NCI-H460 (cell line): Measurements from ENCODE around the gene TNS3. TPM values are rescaled to one million over a fixed set of nuclear protein-coding genes. Genes with fewer than 3 reads are reported as not detected.

Experiments
- DNase-seq: peaks from one replicate; pipeline ENCODE4 v3.0.0-alpha.2; 2016; ENCODE audit warnings: low read depth; ENCODE audit errors: extremely low read depth
- total RNA-seq: library from RNA; depleted of rRNA; stranded (reverse); fragments of >200 nt; shearing (Covaris generic); gene quantifications from 2 replicates; pipeline ENCODE4 v1.2.3, GENCODE V29; 2014

Gene TNS3
- total RNA-seq, 1 experiment from 2014 or later, result 20.0 TPM

DNA sequence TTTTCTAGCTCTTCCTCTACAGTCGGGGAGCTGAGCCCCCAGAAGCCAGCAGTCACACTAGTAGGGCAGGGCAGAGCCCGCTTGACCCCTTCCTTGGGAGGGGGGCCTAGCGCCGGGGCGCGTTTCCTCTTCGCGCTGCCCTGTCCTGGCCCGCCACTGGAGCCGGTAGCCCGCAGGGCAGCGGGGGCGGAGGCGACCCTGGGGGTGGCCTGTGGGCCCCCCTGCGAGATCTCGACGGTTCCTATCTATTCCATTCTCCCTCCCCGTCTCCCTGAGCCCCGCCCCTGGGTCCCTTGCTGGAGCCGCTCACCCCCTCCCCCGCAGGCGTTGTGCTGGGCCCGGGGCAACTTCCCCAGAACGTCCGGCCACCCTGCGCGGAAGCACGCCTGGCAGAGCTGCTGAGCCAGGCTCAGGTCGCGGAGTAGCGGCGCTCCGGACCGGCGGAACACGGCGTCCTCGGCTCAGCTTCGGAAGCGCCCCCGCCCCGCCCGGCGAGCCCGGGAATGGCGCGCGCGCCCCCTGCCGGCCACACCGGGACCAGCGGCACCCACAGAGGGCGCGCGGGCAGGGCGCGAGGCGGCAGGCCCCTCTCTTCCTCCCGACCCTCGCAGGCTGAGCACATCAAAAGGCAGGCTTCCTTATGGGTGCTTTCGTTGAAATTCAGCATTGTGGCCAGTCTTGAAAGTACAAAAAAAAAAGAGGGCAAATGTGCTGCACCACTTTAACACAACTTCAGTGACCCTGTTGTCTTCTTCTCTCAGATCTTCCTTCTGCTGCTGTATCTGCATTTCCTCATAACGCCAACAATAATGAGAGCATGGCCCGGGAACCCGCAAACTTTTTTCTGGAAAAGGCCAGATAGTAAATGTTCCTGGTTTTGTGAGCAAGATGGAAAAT lies 327.6 kb downstream of the TNS3 start:
- peak; percentile 37 for DNase-seq

- DNase-seq, result no peak
Observed at GRCh38 chr7:47253650-47254080, 328.2 kb downstream of the TNS3 start.

DNA sequence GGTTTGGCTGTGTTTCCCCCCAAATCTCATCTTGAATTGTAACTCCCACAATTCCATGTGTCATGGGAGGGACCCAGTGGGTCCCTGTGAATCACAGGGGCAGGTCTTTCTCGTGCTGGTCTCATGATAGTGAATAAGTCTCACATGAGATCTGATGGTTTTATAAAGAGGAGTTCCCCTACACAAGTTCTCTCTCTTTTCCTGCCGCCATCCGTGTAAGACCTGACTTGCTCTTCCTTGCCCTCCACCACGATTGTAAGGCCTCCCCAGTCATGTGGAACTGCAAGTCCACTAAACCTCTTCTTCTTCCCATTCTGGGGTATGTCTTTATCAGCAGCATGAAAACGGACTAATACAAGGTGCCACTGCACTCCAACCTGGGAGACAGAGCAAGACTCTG lies 329.2 kb downstream of the TNS3 start:
- DNase-seq, result no peak

DNA sequence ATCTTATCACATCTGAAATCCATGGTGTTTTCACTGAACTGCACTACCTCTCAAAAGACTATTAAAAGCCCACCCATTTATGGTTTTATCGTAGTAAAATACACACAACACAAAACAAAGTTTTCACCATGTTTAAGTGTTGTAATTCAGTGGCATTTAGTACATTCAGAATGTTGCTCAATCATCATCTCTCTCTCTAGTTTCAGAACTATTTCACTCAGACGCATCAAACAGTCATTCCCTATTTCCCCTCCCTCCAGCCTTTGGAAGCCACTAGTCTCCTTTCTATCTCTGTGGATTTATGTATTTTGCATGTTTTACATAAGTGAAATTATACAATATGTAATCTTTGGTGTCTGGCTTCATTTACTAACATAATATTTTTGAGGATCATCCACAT lies 332.6 kb downstream of the TNS3 start:
- no peak for DNase-seq

GRCh38 chr7:47248797-47249196 lies 333.1 kb downstream of the TNS3 start:
- no peak for DNase-seq

- DNase-seq, result no peak
Observed at GRCh38 chr7:47247132-47247531, 334.8 kb downstream of the TNS3 start.

DNA sequence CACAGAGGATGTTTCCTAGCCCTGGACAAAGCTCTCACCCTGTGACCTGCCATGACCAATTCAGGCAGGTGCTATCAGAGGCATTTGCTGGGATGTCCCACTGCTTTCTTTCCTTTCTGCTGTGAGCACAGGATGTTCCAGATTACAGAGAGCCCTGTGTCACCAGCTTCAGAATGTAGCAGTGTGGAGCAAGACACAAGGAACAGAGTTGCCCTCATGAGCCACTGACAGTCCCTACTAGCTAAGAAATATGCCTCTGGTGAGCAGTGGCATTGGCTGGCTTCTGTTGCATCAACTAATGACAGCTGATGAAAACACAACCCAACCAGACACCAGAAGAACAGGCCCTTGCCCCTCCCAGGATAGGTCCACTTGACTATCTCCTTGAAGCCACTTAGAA lies 337.2 kb downstream of the TNS3 start:
- no peak for DNase-seq

- no peak for DNase-seq
Observed at GRCh38 chr7:47241112-47242065, 340.5 kb downstream of the TNS3 start.

- DNase-seq, result no peak
Observed at GRCh38 chr7:47239931-47240421, 341.9 kb downstream of the TNS3 start.

DNA sequence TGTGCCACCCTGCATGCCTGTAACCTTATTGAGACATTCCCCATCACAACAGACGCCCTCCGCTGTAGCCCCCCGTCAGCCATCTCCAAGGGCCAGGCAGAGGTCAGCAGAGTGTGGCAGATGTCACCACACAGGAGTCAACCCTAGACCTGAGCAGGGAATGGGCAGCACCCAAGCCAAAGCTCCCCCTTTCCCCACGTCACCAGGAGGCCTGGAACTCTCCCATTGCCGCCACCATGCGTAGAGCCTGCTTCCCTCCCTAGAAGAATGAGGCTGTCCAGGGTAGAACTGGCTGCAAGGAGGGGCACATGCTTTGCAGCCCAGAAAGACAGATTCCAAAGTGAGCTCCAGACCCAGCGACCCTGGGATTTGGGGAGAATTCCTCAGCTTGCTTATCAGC lies 342.9 kb downstream of the TNS3 start:
- DNase-seq, result no peak

GRCh38 chr7:47236480-47237129 lies 345.3 kb downstream of the TNS3 start:
- DNase-seq, result no peak

GRCh38 chr7:47233996-47234395 lies 347.9 kb downstream of the TNS3 start:
- no peak for DNase-seq

- no peak for DNase-seq
Observed at GRCh38 chr7:47232751-47233412, 349.0 kb downstream of the TNS3 start.

DNA sequence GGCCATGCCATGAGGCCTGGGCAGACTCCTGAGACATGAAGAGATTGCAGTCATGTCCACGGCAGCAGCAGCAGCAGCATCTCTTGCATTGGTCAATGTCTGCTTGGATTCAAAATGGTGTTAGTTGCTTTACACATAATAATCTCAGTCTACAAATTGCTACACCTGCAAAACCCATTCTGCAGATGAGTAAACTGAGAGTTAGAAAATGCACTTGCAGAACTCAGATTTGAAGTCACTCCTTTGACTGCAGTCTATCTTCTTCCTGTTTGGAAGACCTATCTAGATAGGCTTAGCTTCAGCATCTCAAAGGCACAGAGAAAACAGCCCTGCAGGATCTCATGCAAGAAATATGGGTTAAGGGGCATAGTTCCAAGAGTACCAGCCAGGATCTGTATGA lies 350.3 kb downstream of the TNS3 start:
- no peak for DNase-seq

DNA sequence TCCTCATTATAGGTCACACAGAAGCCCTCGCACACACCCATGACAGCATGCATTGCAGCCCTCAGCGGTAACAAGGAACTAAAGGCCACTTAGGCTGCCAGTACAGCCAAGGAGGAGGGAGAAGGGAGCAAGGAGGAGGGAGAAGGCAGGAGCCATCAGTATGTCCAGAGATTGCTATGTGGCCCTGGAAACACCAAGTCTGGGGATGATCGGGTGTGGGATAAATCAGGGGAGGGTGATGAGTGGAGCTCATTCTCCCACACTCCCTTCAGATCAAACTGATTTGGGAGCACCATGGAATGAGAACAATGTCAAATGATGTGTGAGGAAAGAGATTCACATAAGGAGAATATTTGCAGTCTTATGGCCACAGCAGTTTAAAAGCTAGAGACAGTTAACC lies 350.9 kb downstream of the TNS3 start:
- no peak for DNase-seq

DNA sequence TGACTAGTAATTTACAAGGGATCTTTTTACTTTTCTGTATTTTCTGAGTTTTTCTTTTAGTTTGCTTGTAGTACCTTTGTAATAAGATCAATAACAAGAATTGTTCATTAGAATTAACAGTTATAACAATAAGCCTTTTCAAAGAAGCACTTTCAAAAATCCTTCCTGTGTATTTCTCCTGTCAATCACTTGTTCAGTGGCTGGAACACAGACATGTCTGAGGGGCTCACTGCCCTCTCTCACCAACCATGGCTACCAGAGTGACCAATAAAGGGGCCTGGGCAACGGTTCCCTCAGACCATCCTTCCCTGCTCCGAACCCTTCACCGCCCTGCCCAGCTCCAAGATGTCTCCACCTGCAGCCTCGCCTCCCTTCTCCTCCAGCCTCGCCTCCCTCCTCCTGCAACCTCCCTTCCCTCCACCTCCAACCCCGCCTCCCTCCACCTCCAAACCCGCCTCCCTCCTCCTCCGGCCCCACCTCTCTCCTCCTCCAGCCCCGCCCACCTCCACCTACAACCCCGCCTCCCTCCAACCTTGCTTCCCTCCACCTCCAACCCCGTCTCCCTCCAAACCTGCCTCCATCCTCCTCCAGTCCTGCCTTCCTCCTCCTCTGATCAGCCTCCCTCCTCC lies 353.4 kb downstream of the TNS3 start:
- peak; percentile 11 for DNase-seq

- no peak for DNase-seq
Observed at GRCh38 chr7:47227762-47228177, 354.1 kb downstream of the TNS3 start.

- DNase-seq, result no peak
Observed at GRCh38 chr7:47226696-47227095, 355.2 kb downstream of the TNS3 start.

- no peak for DNase-seq
Observed at GRCh38 chr7:47225387-47226131, 356.4 kb downstream of the TNS3 start.
